H1 (cell line): ENCODE measurements around the gene MITF. TPM values are rescaled to one million over a fixed set of nuclear protein-coding genes. Genes with fewer than 3 reads are reported as not detected.

ENCODE experiments used
- CTCF ChIA-PET: fragments of 300-600 bp; sonication (Branson Sonifier 250); formaldehyde crosslinking; loops from one replicate; lab custom pipeline; 2021; ENCODE audit not compliant: partially characterized antibody; lab: Charles Lee
- POLR2A ChIA-PET: fragments of 300-600 bp; sonication (Branson Sonifier 250); formaldehyde crosslinking; loops from one replicate; lab custom pipeline; 2021; ENCODE audit warnings: inconsistent platforms; ENCODE audit not compliant: partially characterized antibody; lab: Charles Lee
- DNase-seq, 2 experiments: peaks; one replicate each; pipeline versions ENCODE4 v3.0.0 to v3.0.0-alpha.2; 2010 to 2022; ENCODE audit warnings: low spot score in 2 of 2, low read depth in 1 of 2, mixed read lengths in 1 of 2
- FAIRE-seq: peaks from 2 replicates; lab custom pipeline; 2011; peaks lifted over from hg19 to GRCh38; lab: Jason Lieb, UNC
- H2AFZ ChIP-seq: 2 replicates; pipeline ENCODE4 v1.8.1; 2012; ENCODE audit warnings: low read length, inconsistent platforms
- H2AK5ac ChIP-seq: 2 replicates; pipeline ENCODE4 v1.6.1; 2013; ENCODE audit warnings: low read depth, low read length
- H2BK120ac ChIP-seq: replicated peaks from 2 replicates; pipeline ENCODE3; 2013; ENCODE audit warnings: low read depth, low read length, inconsistent platforms
- H2BK12ac ChIP-seq: 2 replicates; pipeline ENCODE4 v1.6.1; 2013; ENCODE audit warnings: low read depth, low read length
- H2BK15ac ChIP-seq: 2 replicates; pipeline ENCODE4 v1.6.1; 2013; ENCODE audit warnings: low read length
- H2BK20ac ChIP-seq: 2 replicates; pipeline ENCODE4 v1.6.1; 2013; ENCODE audit warnings: low read length
- H2BK5ac ChIP-seq: 2 replicates; pipeline ENCODE4 v1.6.1; 2013; ENCODE audit warnings: low read depth, low read length
- H3K14ac ChIP-seq: 2 replicates; pipeline ENCODE4 v1.6.1; 2013; ENCODE audit warnings: inconsistent platforms; ENCODE audit not compliant: insufficient read length
- H3K18ac ChIP-seq: 2 replicates; pipeline ENCODE4 v1.6.1; 2013; ENCODE audit warnings: low read length; ENCODE audit errors: extremely low read depth
- H3K23ac ChIP-seq: 2 replicates; pipeline ENCODE4 v1.6.1; 2013; ENCODE audit warnings: inconsistent platforms; ENCODE audit not compliant: insufficient read length
- H3K23me2 ChIP-seq: 2 replicates; pipeline ENCODE4 v1.6.1; 2013; ENCODE audit warnings: low read depth, low read length
- H3K27ac ChIP-seq: 2 replicates; pipeline ENCODE4 v1.6.1; 2011; ENCODE audit warnings: low read depth, low read length, inconsistent platforms
- H3K27me3 ChIP-seq, 4 experiments: replicated peaks in 1 of 4; 1 replicate in 1 of 4; 2 replicates in 3 of 4; pipeline versions ENCODE4 v1.6.1 to v1.8.1; 2011 to 2013; ENCODE audit warnings: low read length in 3 of 4, mild to moderate bottlenecking in 3 of 4, inconsistent platforms in 2 of 4, mixed read lengths in 2 of 4, moderate library complexity in 1 of 4; ENCODE audit not compliant: control insufficient read depth in 3 of 4, insufficient read depth in 3 of 4; ENCODE audit errors: extremely low read depth in 1 of 4
- H3K36me3 ChIP-seq, 4 experiments: 2 replicates each; pipeline versions ENCODE4 v1.6.1 to v1.8.1; 2011 to 2013; ENCODE audit warnings: mild to moderate bottlenecking in 4 of 4, low read length in 3 of 4, moderate library complexity in 2 of 4, control low read depth in 1 of 4, inconsistent platforms in 1 of 4; ENCODE audit not compliant: insufficient read depth in 4 of 4, control insufficient read depth in 2 of 4
- H3K4ac ChIP-seq: replicated peaks from 2 replicates; pipeline ENCODE3; 2013; ENCODE audit warnings: low read length, low read depth, mixed read lengths, inconsistent platforms; ENCODE audit not compliant: insufficient read length
- H3K4me1 ChIP-seq, 4 experiments: replicated peaks in 1 of 4; 1 replicate in 1 of 4; 2 replicates in 3 of 4; pipeline versions ENCODE4 v1.6.1 to v1.8.1; 2011 to 2013; ENCODE audit warnings: low read length in 3 of 4, inconsistent platforms in 2 of 4, mixed read lengths in 1 of 4; ENCODE audit not compliant: insufficient read depth in 4 of 4, control insufficient read depth in 3 of 4
- H3K4me2 ChIP-seq, 2 experiments: 2 replicates each; pipeline versions ENCODE4 v1.6.1 to v1.8.1; 2011 to 2013; ENCODE audit warnings: low read depth in 2 of 2, low read length in 2 of 2, control low read depth in 1 of 2, inconsistent platforms in 1 of 2, mild to moderate bottlenecking in 1 of 2; ENCODE audit not compliant: insufficient read depth in 1 of 2
- H3K4me3 ChIP-seq, 4 experiments: fragments of 200-600, 300-600 bp in 1 of 4; sonication (generic), shearing (Covaris generic), sonication (Bioruptor Twin) in 1 of 4; 2 replicates each; pipeline versions ENCODE4 v1.5.1 to v1.8.1; 2011 to 2016; ENCODE audit warnings: low read length in 4 of 4, low read depth in 3 of 4, control low read depth in 2 of 4, inconsistent platforms in 2 of 4, mild to moderate bottlenecking in 2 of 4, mixed read lengths in 1 of 4, moderate library complexity in 1 of 4; ENCODE audit not compliant: insufficient read depth in 2 of 4; ENCODE audit errors: extremely low read depth in 1 of 4
- H3K56ac ChIP-seq: replicated peaks from 2 replicates; pipeline ENCODE3; 2013; ENCODE audit warnings: low read depth, mild to moderate bottlenecking, mixed read lengths, low read length, inconsistent platforms; ENCODE audit not compliant: insufficient read length
- H3K79me1 ChIP-seq: 2 replicates; pipeline ENCODE4 v1.6.1; 2013; ENCODE audit warnings: low read depth, low read length, control low read depth
- H3K79me2 ChIP-seq, 2 experiments: 2 replicates each; pipeline versions ENCODE4 v1.6.1 to v1.8.1; 2012 to 2013; ENCODE audit warnings: low read length in 2 of 2, mild to moderate bottlenecking in 2 of 2, inconsistent platforms in 1 of 2; ENCODE audit not compliant: insufficient read depth in 2 of 2, control insufficient read depth in 1 of 2
- H3K9ac ChIP-seq, 4 experiments: replicated peaks in 1 of 4; 1 replicate in 1 of 4; 2 replicates in 3 of 4; pipeline versions ENCODE4 v1.6.1 to v1.8.1; 2011 to 2013; ENCODE audit warnings: low read depth in 3 of 4, low read length in 3 of 4, control low read depth in 2 of 4, mild to moderate bottlenecking in 2 of 4, moderate library complexity in 2 of 4, inconsistent platforms in 1 of 4; ENCODE audit errors: extremely low read depth in 1 of 4
- H3K9me3 ChIP-seq, 2 experiments: 2 replicates each; pipeline versions ENCODE4 v1.6.1 to v1.8.1; 2012 to 2013; ENCODE audit warnings: mild to moderate bottlenecking in 2 of 2, moderate library complexity in 2 of 2, control low read depth in 1 of 2, inconsistent platforms in 1 of 2, low read depth in 1 of 2, low read length in 1 of 2, mixed read lengths in 1 of 2; ENCODE audit not compliant: insufficient read depth in 2 of 2
- H4K20me1 ChIP-seq, 2 experiments: replicated peaks in 1 of 2; 2 replicates each; pipeline versions ENCODE3 to v1.8.1; 2011 to 2013; ENCODE audit warnings: inconsistent platforms in 2 of 2, low read length in 2 of 2, mild to moderate bottlenecking in 1 of 2; ENCODE audit not compliant: insufficient read depth in 2 of 2, control insufficient read depth in 1 of 2
- H4K5ac ChIP-seq: 2 replicates; pipeline ENCODE4 v1.6.1; 2013; ENCODE audit warnings: low read length, low read depth, mixed read lengths, inconsistent platforms; ENCODE audit not compliant: insufficient read length
- H4K8ac ChIP-seq: 2 replicates; pipeline ENCODE4 v1.8.0; 2013; ENCODE audit warnings: mild to moderate bottlenecking, moderate library complexity, low read length, inconsistent platforms; ENCODE audit not compliant: insufficient read depth; ENCODE audit errors: extremely low read depth
- H4K91ac ChIP-seq: replicated peaks from 2 replicates; pipeline ENCODE3; 2013; ENCODE audit warnings: low read length, mixed read lengths, inconsistent platforms; ENCODE audit not compliant: insufficient read length
- BRCA1 ChIP-seq: IDR thresholded peaks from 2 replicates; pipeline ENCODE4 v1.6.1; 2012; ENCODE audit warnings: low read depth, low read length, improper control_type of control experiment
- EZH2 ChIP-seq: fragments of 200-600 bp; sonication (generic); IDR thresholded peaks from 2 replicates; pipeline ENCODE4 v1.7.1; 2012; ENCODE audit warnings: low read depth, mild to moderate bottlenecking, moderate library complexity, low read length, inconsistent platforms; ENCODE audit not compliant: severe bottlenecking
- JUN ChIP-seq: IDR thresholded peaks from 2 replicates; pipeline ENCODE4 v1.6.1; 2011; ENCODE audit warnings: low read depth, mild to moderate bottlenecking, improper control_type of control experiment, low read length
- KDM1A ChIP-seq: fragments of 200-600, 300-600 bp; sonication (generic); IDR thresholded peaks from 2 replicates; pipeline ENCODE4 v1.7.1; 2016; ENCODE audit warnings: mild to moderate bottlenecking, low read length, borderline replicate concordance
- RAD21 ChIP-seq, 2 experiments: IDR thresholded peaks in 1 of 2; conservative IDR thresholded peaks in 1 of 2; 2 replicates each; pipeline ENCODE4 v1.6.1; 2011; ENCODE audit warnings: low read depth in 2 of 2, low read length in 2 of 2, improper control_type of control experiment in 1 of 2, inconsistent platforms in 1 of 2, mild to moderate bottlenecking in 1 of 2, moderate library complexity in 1 of 2
- RFX5 ChIP-seq: IDR thresholded peaks from 2 replicates; pipeline ENCODE4 v1.6.1; 2011; ENCODE audit warnings: low read depth, low read length, improper control_type of control experiment, borderline replicate concordance
- SIN3A ChIP-seq, 2 experiments: IDR thresholded peaks in 1 of 2; conservative IDR thresholded peaks in 1 of 2; 2 replicates each; pipeline ENCODE4 v1.6.1; 2011 to 2012; ENCODE audit warnings: low read length in 2 of 2, improper control_type of control experiment in 1 of 2, low read depth in 1 of 2, mild to moderate bottlenecking in 1 of 2
- SP4 ChIP-seq: IDR thresholded peaks from 2 replicates; pipeline ENCODE4 v1.6.1; 2012; ENCODE audit warnings: low read length, inconsistent platforms
- WGBS, 2 experiments: shearing (Covaris generic) in 1 of 2; methylation state at CpG; one replicate each; pipeline versions ENCODE4 v1.1.6 to v1.1.7; 2013 to 2015; ENCODE audit warnings: low lambda C conversion rate in 2 of 2, mixed read lengths in 2 of 2, inconsistent platforms in 1 of 2, low coverage in 1 of 2, missing lambda C conversion rate in 1 of 2; ENCODE audit not compliant: insufficient replicate concordance in 2 of 2, insufficient coverage in 1 of 2, insufficient read length in 1 of 2; ENCODE audit errors: extremely low coverage in 1 of 2, missing lambda C conversion rate in 1 of 2; 5-methylcytosine and 5-hydroxymethylcytosine counted together
- polyA plus RNA-seq, 7 experiments: library from polyadenylated mRNA; depleted of rRNA in 3 of 7; stranded (reverse) in 5 of 7; unstranded in 2 of 7; fragments of >200 nt in 5 of 7; fragments of 200-250 nt in 2 of 7; gene quantifications; 1 replicate in 5 of 7; 2 replicates in 1 of 7; 4 replicates in 1 of 7; pipeline versions ENCODE4 v1.2.1 to v1.2.3, GENCODE V29; 2011 to 2013; ENCODE audit warnings: missing spikeins in 2 of 7, mixed read lengths in 2 of 7
- total RNA-seq: library from RNA; stranded (reverse); fragmentation: NEBNext Ultra II Directional; extraction: Animal tissue kit (Norgen Biotek cat#: 25700); gene quantifications from 2 replicates; pipeline ENCODE4 v1.2.1, GENCODE V29; 2021

Gene MITF
- total and polyA plus RNA-seq, 2 of the 8 experiments (the other 6 are each of a cell fraction or from before 2014, with no cell fraction given): 0.53 to 1.4 TPM

DNA sequence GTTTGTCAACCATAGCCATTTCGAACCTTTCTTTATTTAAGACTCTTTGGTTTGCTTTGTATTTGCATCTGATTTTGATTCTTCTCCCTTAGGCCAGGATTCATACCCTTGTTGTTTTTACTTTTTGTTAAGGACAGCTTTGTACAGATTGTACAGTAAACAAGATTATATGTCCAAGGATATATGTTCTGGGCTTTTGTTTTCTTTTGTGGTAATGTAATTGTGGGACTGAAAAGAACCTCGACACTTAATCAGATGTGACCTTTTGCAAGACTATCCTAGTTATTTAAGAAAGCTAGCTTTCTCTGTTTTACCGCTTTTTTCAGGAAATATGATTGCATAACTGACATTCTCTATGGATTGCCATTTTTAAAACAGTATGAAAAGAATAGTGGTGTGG lies 193.2 kb downstream of the MITF start:
- ChIA-PET CTCF (no interaction called here), POLR2A (no interaction called here)
- Histone ChIP-seq H4K20me1 (no peaks in the 10 kb centered on the region), H3K4ac (no peak overlapping the region), H3K23me2 (no peaks in the 10 kb centered on the region), H2BK120ac (no peak overlapping the region), H3K56ac (no peak overlapping the region), H3K9me3 (no peaks in the 10 kb centered on the region), H4K8ac (no peak overlapping the region), H2AFZ (no peak overlapping the region), H3K9ac (no peak overlapping the region), H3K27me3 (no peaks in the 10 kb centered on the region), H2AK5ac (no peak overlapping the region), H4K5ac (no peak overlapping the region), H2BK20ac (no peak overlapping the region), H2BK12ac (no peak overlapping the region), H3K79me1 (no peaks in the 10 kb centered on the region), H4K91ac (no peak overlapping the region), H2BK15ac (no peak overlapping the region), H3K23ac (no peak overlapping the region), H3K27ac (no peak overlapping the region), H3K4me2 (no peak overlapping the region), H3K14ac (no peak overlapping the region), H2BK5ac (no peak overlapping the region), H3K36me3 (no peaks in the 10 kb centered on the region), H3K4me3 (no peak overlapping the region), H3K4me1 (no peaks in the 10 kb centered on the region), H3K18ac (no peak overlapping the region), H3K79me2 (no peaks in the 10 kb centered on the region)
- TF ChIP-seq KDM1A (no peak), EZH2 (no peak), JUN (no peak), RFX5 (no peak), SP4 (no peak), SIN3A (conservative IDR thresholded peaks at IDR 0.05 in 1 of 2, IDR thresholded peaks at IDR 0.05 in 1 of 2; ENCODE audit: low read depth in 1 of 2, low read length in 2 of 2) (no peak), RAD21 (IDR thresholded peaks at IDR 0.05 in 1 of 2, conservative IDR thresholded peaks at IDR 0.05 in 1 of 2; ENCODE audit: low read depth in 2 of 2, low read length in 2 of 2) (no peak), BRCA1 (no peak)
- FAIRE-seq: no peak
- DNase-seq: no peak
- WGBS, 2 experiments: 93% methylated on average over 3 of the region's 3 CpGs; no CpG with 5 or more reads in 1 of the 2 experiments
